Epithelial cell of esophagus (primary cell): Measurements from ENCODE around the gene FBLN5.

Source experiments
- DNase-seq: peaks from one replicate; pipeline ENCODE4 v3.0.0; 2010; ENCODE audit warnings: low read depth
- H3K4me3 ChIP-seq: 2 replicates; pipeline ENCODE4 v1.5.1; 2011; ENCODE audit warnings: mild to moderate bottlenecking, low read length, control low read depth
- TF ChIP-seq, protein P1 (sequence below): IDR thresholded peaks from 2 replicates; pipeline ENCODE4 v1.5.1; 2011; ENCODE audit warnings: low read depth, mild to moderate bottlenecking, low read length, control low read depth, inconsistent platforms; ENCODE audit not compliant: insufficient read depth; ENCODE audit errors: missing control alignments

FBLN5 gene

GRCh38 chr14:91858536-91859275, 88.8 kb downstream of the FBLN5 start:
- DNase-seq, result peak; percentile 48
- no peak overlapping the region for H3K4me3 ChIP-seq
- TF ChIP-seq, protein P1, sequence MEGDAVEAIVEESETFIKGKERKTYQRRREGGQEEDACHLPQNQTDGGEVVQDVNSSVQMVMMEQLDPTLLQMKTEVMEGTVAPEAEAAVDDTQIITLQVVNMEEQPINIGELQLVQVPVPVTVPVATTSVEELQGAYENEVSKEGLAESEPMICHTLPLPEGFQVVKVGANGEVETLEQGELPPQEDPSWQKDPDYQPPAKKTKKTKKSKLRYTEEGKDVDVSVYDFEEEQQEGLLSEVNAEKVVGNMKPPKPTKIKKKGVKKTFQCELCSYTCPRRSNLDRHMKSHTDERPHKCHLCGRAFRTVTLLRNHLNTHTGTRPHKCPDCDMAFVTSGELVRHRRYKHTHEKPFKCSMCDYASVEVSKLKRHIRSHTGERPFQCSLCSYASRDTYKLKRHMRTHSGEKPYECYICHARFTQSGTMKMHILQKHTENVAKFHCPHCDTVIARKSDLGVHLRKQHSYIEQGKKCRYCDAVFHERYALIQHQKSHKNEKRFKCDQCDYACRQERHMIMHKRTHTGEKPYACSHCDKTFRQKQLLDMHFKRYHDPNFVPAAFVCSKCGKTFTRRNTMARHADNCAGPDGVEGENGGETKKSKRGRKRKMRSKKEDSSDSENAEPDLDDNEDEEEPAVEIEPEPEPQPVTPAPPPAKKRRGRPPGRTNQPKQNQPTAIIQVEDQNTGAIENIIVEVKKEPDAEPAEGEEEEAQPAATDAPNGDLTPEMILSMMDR, result no peak

DNA sequence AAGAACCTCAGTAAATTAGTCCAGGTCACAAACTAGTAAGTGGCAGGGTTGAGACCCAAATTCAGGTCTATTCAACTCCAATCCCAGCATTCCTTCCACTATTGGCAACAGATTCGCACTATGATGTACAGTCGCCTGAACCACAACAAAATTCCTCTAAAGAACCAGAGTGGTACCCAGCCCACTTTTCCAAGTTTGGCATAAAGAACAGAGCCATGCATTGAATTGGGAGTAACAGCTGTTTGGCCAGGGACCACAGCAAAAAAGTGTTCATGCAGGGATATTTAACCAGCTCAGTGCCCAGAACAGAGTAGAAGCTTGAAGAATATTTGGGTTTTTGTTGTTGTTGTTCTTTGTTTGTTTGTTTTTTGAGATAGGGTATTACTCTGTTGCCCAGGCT, 89.9 kb downstream of the FBLN5 start:
- no peak for DNase-seq
- H3K4me3 ChIP-seq, result no peak overlapping the region
- TF ChIP-seq, protein P1, result no peak

DNA sequence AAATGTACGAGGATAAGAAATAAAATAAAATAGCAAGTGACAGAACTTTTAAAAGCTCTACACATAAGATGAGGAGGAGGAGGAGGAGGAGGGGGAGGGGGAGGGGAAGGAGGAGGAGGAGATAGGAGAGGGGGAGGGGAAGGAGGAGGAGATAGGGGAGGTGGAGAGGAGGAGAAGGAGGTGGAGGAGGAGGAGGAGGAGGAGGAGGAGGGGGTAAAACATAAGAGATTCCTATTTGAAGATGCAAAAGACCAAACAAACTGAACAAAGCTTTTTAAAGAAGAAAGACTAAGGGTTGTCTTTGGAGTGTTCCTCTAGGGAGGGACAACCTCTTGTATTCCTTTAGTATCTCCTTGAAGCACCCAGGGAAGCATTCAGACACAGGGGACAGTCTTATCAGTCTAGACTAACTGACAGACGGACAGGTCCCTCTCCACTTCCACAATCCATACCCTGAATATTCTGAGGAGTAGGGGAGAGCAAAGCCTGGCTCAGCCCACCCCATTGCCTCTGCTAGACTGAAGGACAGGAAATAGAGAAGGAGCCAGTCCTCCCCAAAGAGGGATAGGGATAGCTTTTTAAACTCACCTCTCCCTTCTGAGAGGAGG, 93.1 kb downstream of the FBLN5 start:
- TF ChIP-seq, protein P1, result no peak
- no peak overlapping the region for H3K4me3 ChIP-seq
- DNase-seq, result no peak

DNA sequence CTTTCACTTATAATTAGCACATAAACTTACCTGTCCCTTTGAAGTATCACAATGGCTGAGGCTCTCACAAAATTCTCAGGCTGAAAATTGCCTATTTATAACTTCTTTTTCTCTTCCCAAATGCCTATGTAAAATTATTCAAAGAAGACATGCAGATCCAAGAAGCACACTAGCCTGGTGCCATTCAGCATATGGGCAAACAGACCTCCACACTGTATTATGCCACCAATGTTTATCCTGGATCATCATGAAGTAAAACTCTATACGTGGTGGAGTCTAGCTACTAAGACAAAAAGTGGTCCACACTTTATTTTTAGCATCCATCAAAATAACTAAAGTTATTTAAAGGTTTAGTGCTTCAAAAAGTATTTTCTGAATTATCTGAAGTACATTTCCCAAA, 95.9 kb downstream of the FBLN5 start:
- no peak for DNase-seq
- TF ChIP-seq, protein P1, result no peak
- H3K4me3 ChIP-seq, result no peak overlapping the region

- DNase-seq, result no peak
- H3K4me3 ChIP-seq, result no peak overlapping the region
- TF ChIP-seq, protein P1, result no peak
Measured at GRCh38 chr14:91848504-91849001, 98.9 kb downstream of the FBLN5 start.

DNA sequence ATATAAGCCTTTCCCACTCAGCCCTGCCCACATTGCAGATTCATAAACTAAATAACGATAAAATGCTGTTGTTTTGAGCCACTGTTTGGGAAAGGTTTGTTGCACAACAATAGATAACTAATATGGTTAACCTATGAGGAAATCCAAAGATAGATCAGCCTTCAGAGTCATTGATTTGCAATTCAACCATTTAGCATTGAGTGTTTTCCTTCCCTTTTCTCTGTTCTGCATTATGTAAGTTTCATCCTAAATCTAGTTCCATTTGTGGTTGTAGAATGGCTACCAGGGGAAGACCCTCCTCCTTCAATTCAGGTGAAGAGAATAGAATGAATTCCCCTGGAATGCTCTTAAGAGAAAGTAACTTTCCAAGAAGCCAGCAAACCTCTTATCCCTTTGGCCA, 99.8 kb downstream of the FBLN5 start:
- H3K4me3 ChIP-seq, result no peak overlapping the region
- TF ChIP-seq, protein P1, result no peak
- no peak for DNase-seq
